ENCODE results near the gene NOTUM.

The NOTUM gene

GRCh38 chr17:81909966-81910839, 50.8 kb downstream of the NOTUM start:
- H3K4me3 ChIP-seq (replicated peaks; ENCODE audit: low read depth, low read length) = peak overlapping the region; percentile 70
- DNase-seq (ENCODE audit: extremely low read depth, low read depth) = no peak
- no peak for TF ChIP-seq CTCF (IDR thresholded peaks at IDR 0.05; ENCODE audit: low read depth, low read length, missing control alignments)

- no peak for DNase-seq (ENCODE audit: extremely low read depth, low read depth)
- no peak for TF ChIP-seq CTCF (IDR thresholded peaks at IDR 0.05; ENCODE audit: low read depth, low read length, missing control alignments)
- no peak overlapping the region for H3K4me3 ChIP-seq (replicated peaks; ENCODE audit: low read depth, low read length)
Observed at GRCh38 chr17:81909231-81909630, 51.8 kb downstream of the NOTUM start.

- no peak overlapping the region for H3K4me3 ChIP-seq (replicated peaks; ENCODE audit: low read depth, low read length)
- TF ChIP-seq CTCF (IDR thresholded peaks at IDR 0.05; ENCODE audit: low read depth, low read length, missing control alignments) = no peak
- no peak for DNase-seq (ENCODE audit: extremely low read depth, low read depth)
Observed at GRCh38 chr17:81908793-81909192, 52.2 kb downstream of the NOTUM start.

- TF ChIP-seq CTCF (IDR thresholded peaks at IDR 0.05; ENCODE audit: low read depth, low read length, missing control alignments) = peak; percentile 0
- no peak overlapping the region for H3K4me3 ChIP-seq (replicated peaks; ENCODE audit: low read depth, low read length)
- DNase-seq (ENCODE audit: extremely low read depth, low read depth) = no peak
Observed at GRCh38 chr17:81907219-81908145, 53.5 kb downstream of the NOTUM start.

- no peak for DNase-seq (ENCODE audit: extremely low read depth, low read depth)
- peak; percentile 2 for TF ChIP-seq CTCF (IDR thresholded peaks at IDR 0.05; ENCODE audit: low read depth, low read length, missing control alignments)
- H3K4me3 ChIP-seq (replicated peaks; ENCODE audit: low read depth, low read length) = no peak overlapping the region
Observed at GRCh38 chr17:81906476-81907218, 54.3 kb downstream of the NOTUM start.

- no peak for TF ChIP-seq CTCF (IDR thresholded peaks at IDR 0.05; ENCODE audit: low read depth, low read length, missing control alignments)
- no peak for DNase-seq (ENCODE audit: extremely low read depth, low read depth)
- H3K4me3 ChIP-seq (replicated peaks; ENCODE audit: low read depth, low read length) = no peak overlapping the region
Observed at GRCh38 chr17:81905993-81906392, 55.0 kb downstream of the NOTUM start.

Data from HFF-Myc (cell line).